IPS DF 4.7 (cell line): ENCODE measurements around the gene CDKAL1.

Source experiments
- DNase-seq: peaks from one replicate; pipeline ENCODE4 v3.0.0-alpha.2; 2013; ENCODE audit warnings: low spot score; ENCODE audit errors: extremely low read depth

The CDKAL1 gene

GRCh38 chr6:20948556-20948955 is 414.3 kb downstream of the CDKAL1 start:
- no peak for DNase-seq

- no peak for DNase-seq
Measured at GRCh38 chr6:20949138-20949537, 414.9 kb downstream of the CDKAL1 start.

- DNase-seq: no peak
Measured at GRCh38 chr6:20952699-20953474, 418.6 kb downstream of the CDKAL1 start.

- DNase-seq: no peak
Measured at GRCh38 chr6:20954315-20954714, 420.1 kb downstream of the CDKAL1 start.

- DNase-seq: no peak
Measured at GRCh38 chr6:20955131-20955530, 420.9 kb downstream of the CDKAL1 start.

GRCh38 chr6:20955751-20956150 is 421.5 kb downstream of the CDKAL1 start:
- no peak for DNase-seq

- DNase-seq: no peak
Measured at GRCh38 chr6:20960067-20960466, 425.8 kb downstream of the CDKAL1 start.

- no peak for DNase-seq
Measured at GRCh38 chr6:20965276-20965675, 431.0 kb downstream of the CDKAL1 start.

- no peak for DNase-seq
Measured at GRCh38 chr6:20965915-20966314, 431.7 kb downstream of the CDKAL1 start.

GRCh38 chr6:20969551-20969950 is 435.3 kb downstream of the CDKAL1 start:
- no peak for DNase-seq

- no peak for DNase-seq
Measured at GRCh38 chr6:20976391-20976918, 442.2 kb downstream of the CDKAL1 start.

- no peak for DNase-seq
Measured at GRCh38 chr6:20978151-20978614, 443.9 kb downstream of the CDKAL1 start.

GRCh38 chr6:20979076-20979475 is 444.8 kb downstream of the CDKAL1 start:
- DNase-seq: no peak

GRCh38 chr6:20983961-20984360 is 449.7 kb downstream of the CDKAL1 start:
- DNase-seq: no peak

GRCh38 chr6:20985821-20986220 is 451.6 kb downstream of the CDKAL1 start:
- DNase-seq: no peak

GRCh38 chr6:20991910-20992309 is 457.7 kb downstream of the CDKAL1 start:
- no peak for DNase-seq

- no peak for DNase-seq
Measured at GRCh38 chr6:20996099-20996498, 461.8 kb downstream of the CDKAL1 start.

GRCh38 chr6:20997143-20997769 is 463.0 kb downstream of the CDKAL1 start:
- DNase-seq: no peak

GRCh38 chr6:20997770-20998147 is 463.5 kb downstream of the CDKAL1 start:
- no peak for DNase-seq

- no peak for DNase-seq
Measured at GRCh38 chr6:20998748-20999448, 464.6 kb downstream of the CDKAL1 start.

GRCh38 chr6:21000331-21000801 is 466.1 kb downstream of the CDKAL1 start:
- DNase-seq: no peak

GRCh38 chr6:21001736-21002135 is 467.5 kb downstream of the CDKAL1 start:
- no peak for DNase-seq
